HEK293T (cell line): ENCODE measurements around the gene COG2.

Source experiments
- CTCF ChIA-PET: fragments of 350-600 bp; formaldehyde crosslinking; extraction: SDS; loops from one replicate; lab custom pipeline; 2021; ENCODE audit warnings: antibody characterized with exemption, inconsistent platforms; lab: Yijun Ruan, JAX
- POLR2A ChIA-PET: fragments of 350-600 bp; formaldehyde crosslinking; extraction: SDS; loops from one replicate; lab custom pipeline; 2020; ENCODE audit warnings: antibody characterized with exemption, inconsistent platforms; lab: Yijun Ruan, JAX
- DNase-seq: peaks from one replicate; pipeline ENCODE4 v3.0.0; 2012; ENCODE audit warnings: mixed read lengths; ENCODE audit errors: extremely low spot score
- ARNT ChIP-seq: fragments of 450-650 bp; IDR thresholded peaks from 2 replicates; pipeline ENCODE4 v1.6.1; 2017; ENCODE audit warnings: mild to moderate bottlenecking
- BHLHE40 ChIP-seq: fragments of 450-650 bp; IDR thresholded peaks from 2 replicates; pipeline ENCODE4 v1.6.1; 2016; ENCODE audit warnings: mild to moderate bottlenecking, moderate library complexity, borderline replicate concordance
- CTBP1 ChIP-seq: fragments of 450-650 bp; IDR thresholded peaks from 2 replicates; pipeline ENCODE4 v1.6.1; 2016; ENCODE audit warnings: borderline replicate concordance
- ELF4 ChIP-seq: fragments of 450-650 bp; IDR thresholded peaks from 2 replicates; pipeline ENCODE4 v1.6.1; 2017; ENCODE audit warnings: antibody characterized with exemption
- FOXA1 ChIP-seq: fragments of 450-650 bp; IDR thresholded peaks from 2 replicates; pipeline ENCODE4 v1.6.1; 2016; ENCODE audit warnings: mild to moderate bottlenecking
- FOXK2 ChIP-seq: fragments of 450-650 bp; IDR thresholded peaks from 2 replicates; pipeline ENCODE4 v1.6.1; 2016; ENCODE audit warnings: mild to moderate bottlenecking
- FOXM1 ChIP-seq: fragments of 450-650 bp; IDR thresholded peaks from 2 replicates; pipeline ENCODE4 v1.6.1; 2017; ENCODE audit warnings: mild to moderate bottlenecking, borderline replicate concordance
- HDGF ChIP-seq: fragments of 450-650 bp; IDR thresholded peaks from 2 replicates; pipeline ENCODE4 v1.6.1; 2017; ENCODE audit warnings: antibody characterized with exemption, borderline replicate concordance
- L3MBTL2 ChIP-seq: fragments of 450-650 bp; conservative IDR thresholded peaks from 2 replicates; pipeline ENCODE4 v1.6.1; 2016; ENCODE audit warnings: mild to moderate bottlenecking
- LEF1 ChIP-seq: fragments of 450-650 bp; IDR thresholded peaks from 2 replicates; pipeline ENCODE4 v1.6.1; 2017; ENCODE audit warnings: mild to moderate bottlenecking, borderline replicate concordance
- NFRKB ChIP-seq: fragments of 450-650 bp; IDR thresholded peaks from 2 replicates; pipeline ENCODE4 v1.6.1; 2016; ENCODE audit warnings: mild to moderate bottlenecking, moderate library complexity
- SP1 ChIP-seq: fragments of 450-650 bp; IDR thresholded peaks from 2 replicates; pipeline ENCODE4 v1.6.1; 2017
- SUZ12 ChIP-seq: fragments of 450-650 bp; IDR thresholded peaks from 2 replicates; pipeline ENCODE4 v1.6.1; 2016; ENCODE audit warnings: mild to moderate bottlenecking
- TARDBP ChIP-seq: fragments of 450-650 bp; IDR thresholded peaks from 2 replicates; pipeline ENCODE4 v1.6.1; 2016
- ZNF384 ChIP-seq: fragments of 450-650 bp; IDR thresholded peaks from 2 replicates; pipeline ENCODE4 v1.6.1; 2016
- TF ChIP-seq, protein P1 (sequence below): fragments of 450-650 bp; IDR thresholded peaks from 2 replicates; pipeline ENCODE4 v1.6.1; 2016

The COG2 gene

DNA sequence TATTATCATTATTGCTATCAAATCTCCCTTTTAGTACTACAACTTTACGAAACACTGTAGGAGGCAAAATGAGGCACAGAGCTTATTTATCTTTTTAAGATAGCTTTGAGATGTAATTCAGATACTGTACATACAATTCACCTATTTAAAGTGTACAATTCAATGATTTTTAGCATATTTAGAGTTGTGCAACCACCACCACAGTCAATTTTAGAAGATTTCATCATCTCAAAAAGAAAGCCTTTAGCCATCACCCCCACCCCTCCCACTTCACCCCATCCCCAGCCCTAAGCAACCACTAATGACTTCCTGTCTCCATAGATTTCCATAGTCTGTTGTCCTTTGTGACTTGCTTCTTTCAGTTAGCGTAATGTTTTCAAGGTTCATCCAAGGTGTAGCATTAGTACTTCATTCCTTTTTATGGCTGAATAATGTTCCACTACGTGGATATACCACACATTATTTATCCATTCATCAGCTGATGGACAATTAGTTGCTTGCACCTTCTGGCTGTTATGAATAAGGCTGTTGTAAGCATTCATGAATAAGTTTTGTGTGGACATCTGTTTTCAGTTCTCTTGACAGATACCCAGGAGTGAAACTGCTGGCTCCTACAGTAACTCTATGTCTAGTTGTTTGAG lies 95.5 kb downstream of the COG2 start:
- CTCF ChIA-PET, result interaction anchor here (1.3 kb wide), 1 partner anchor 58 kb away, joined by 3 read pairs; no protein-coding TSS in a partner anchor
- TF ChIP-seq NFRKB (no peak), BHLHE40 (no peak), ARNT (no peak), L3MBTL2 (no peak), ELF4 (no peak), ZNF384 (no peak), SUZ12 (no peak), FOXA1 (no peak), FOXM1 (no peak), FOXK2 (no peak), HDGF (no peak), LEF1 (no peak), CTBP1 (no peak), SP1 (no peak), TARDBP (no peak)
- TF ChIP-seq, protein P1, sequence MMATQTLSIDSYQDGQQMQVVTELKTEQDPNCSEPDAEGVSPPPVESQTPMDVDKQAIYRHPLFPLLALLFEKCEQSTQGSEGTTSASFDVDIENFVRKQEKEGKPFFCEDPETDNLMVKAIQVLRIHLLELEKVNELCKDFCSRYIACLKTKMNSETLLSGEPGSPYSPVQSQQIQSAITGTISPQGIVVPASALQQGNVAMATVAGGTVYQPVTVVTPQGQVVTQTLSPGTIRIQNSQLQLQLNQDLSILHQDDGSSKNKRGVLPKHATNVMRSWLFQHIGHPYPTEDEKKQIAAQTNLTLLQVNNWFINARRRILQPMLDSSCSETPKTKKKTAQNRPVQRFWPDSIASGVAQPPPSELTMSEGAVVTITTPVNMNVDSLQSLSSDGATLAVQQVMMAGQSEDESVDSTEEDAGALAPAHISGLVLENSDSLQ, result no peak

DNA sequence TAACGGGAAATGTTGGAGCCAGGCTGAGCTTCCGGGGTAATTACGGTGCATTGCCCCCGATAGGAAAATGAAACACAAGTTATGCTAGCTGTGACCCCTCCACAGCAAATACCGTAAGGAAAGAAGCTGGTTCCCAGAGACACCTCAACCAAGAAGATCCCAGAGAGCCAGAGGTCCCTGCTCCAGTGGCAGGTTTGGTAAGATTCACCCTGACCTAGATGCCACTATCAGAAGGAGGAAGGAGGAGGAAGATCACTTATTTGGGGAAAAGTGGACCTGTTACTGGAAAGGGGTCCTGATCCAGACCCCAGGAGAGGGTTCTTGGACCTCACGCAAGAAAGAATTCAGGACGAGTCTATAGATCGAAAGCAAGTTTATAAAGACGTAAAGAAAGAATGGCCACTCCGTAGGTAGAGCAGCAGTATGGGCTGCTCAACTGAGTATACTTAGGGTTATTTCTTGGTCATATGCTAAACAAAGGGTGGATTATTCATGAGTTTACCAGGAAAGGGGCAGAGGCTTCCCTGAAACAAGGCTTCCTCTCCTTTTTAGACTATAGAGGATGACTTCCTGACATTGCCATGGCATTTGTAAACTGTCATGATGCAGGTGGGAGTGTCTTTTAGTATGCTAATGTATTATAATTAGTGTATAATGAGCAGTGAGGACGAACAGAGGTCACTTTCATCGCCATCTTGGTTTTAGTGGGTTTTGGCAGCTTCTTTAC lies 97.4 kb downstream of the COG2 start:
- POLR2A ChIA-PET, result no interaction called here
- TF ChIP-seq CTBP1 (no peak), ARNT (no peak), HDGF (no peak), TARDBP (no peak), FOXK2 (no peak), BHLHE40 (no peak), NFRKB (no peak), ELF4 (no peak), FOXA1 (no peak), FOXM1 (no peak), SP1 (no peak), LEF1 (no peak), L3MBTL2 (no peak), ZNF384 (no peak), SUZ12 (no peak)
- TF ChIP-seq, protein P1, result no peak
- CTCF ChIA-PET, result interaction anchor here (0.7 kb wide), 1 partner anchor 32 kb away, joined by 3 read pairs; no protein-coding TSS in a partner anchor
- no peak for DNase-seq

More for the DNA sequence above, 95.5 kb downstream of the COG2 start:
- POLR2A ChIA-PET, result no interaction called here
- no peak for DNase-seq
